NOMO-1 treated with dmso at 0.1 percent for 144 hours (cell line): Measurements from ENCODE around the gene HDAC4.

ENCODE experiments used
- DNase-seq: peaks from one replicate; lab custom pipeline; 2025; ENCODE audit not compliant: unreplicated experiment; lab: John Stamatoyannopoulos, UW

Gene HDAC4

GRCh38 chr2:239116456-239117246, 284.2 kb downstream of the HDAC4 start:
- DNase-seq, result no peak

DNA sequence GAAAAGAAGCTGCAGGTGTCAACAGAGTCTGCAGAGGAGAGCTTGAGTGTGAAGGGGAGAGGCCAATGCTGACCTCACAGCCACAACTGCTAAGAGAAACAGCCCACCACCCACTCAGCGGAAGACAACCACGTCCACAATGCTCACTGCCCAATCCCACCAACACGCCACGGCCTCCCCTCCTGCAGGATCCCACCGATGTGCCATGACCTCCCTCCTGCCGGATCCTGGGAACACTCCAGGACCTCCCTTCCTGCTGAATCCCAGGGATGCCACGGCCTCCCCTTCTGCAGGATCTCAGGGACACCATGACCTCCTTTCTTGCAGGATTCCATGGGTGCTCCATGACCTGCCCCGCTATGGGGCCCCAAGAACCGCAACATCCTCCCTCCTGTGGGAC, 285.2 kb downstream of the HDAC4 start:
- no peak for DNase-seq

DNA sequence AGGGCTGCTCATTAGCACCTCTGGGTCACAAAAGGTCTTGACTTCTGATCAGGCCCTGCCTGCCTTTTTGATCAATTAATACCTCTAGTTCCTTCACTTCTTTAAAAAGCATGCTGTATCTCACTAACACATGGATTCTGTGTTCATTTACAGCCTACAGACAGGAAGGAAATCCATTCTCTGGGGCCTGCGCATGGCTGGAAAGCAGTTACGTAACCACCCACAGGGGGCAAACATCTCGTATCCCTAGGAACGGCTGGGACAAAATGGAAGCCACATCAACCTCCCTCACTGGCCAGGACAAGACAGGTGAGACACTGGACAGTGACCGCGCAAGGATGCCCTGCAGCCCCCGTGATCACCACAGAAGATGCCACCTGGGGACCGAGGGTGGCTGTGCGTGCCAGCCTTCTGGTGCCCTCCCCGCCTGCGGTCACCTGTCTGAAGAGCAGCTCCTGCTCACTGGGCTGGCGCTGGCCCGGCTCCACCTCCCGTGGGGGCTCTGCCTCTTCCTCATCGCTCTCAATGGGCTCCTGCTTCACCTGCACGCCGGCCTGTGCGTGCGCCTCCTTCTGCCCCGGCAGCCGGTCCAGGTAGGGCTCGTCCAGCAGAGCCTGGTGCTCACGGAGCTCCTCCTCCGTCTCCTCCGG, 286.1 kb downstream of the HDAC4 start:
- no peak for DNase-seq

GRCh38 chr2:239114119-239114581, 286.7 kb downstream of the HDAC4 start:
- DNase-seq, result no peak

DNA sequence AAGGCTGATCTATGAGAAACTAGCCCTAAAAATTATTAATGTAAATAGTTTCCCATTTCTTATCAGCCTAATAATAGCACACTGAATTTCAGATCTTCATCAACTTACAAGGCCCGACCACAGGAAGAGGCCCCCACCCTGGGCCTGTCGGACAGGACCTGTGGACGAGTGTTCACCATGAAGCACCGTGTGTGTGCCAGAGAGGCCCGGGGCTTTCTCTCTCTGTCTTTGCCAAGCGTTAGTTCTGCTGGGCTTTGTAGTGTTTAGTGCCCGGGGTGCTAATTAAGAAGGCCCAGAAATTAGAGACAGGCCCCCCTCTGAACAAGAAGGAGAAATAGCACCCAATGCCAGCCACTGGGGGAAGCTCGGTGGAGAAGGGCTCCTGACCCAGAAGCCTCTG, 287.2 kb downstream of the HDAC4 start:
- no peak for DNase-seq

DNA sequence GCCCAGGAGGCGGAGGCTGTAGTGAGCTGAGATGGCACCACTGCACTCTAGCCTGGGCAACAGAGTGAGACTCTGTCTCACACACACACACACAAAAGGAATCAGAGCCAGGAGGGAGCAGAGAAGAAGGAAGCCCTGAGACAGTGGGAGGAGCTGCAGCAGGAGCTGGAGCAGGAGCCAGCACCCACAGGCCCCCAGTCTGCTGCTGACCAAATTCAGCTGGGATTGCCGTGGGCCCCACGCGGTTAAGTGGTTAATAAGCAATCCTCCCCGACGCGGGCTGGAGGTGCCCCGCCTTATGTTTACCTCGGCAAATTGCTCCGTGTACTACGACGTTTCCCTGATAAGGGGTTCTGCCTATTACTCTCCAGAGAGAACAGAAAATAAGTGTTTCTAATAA, 287.6 kb downstream of the HDAC4 start:
- no peak for DNase-seq

DNA sequence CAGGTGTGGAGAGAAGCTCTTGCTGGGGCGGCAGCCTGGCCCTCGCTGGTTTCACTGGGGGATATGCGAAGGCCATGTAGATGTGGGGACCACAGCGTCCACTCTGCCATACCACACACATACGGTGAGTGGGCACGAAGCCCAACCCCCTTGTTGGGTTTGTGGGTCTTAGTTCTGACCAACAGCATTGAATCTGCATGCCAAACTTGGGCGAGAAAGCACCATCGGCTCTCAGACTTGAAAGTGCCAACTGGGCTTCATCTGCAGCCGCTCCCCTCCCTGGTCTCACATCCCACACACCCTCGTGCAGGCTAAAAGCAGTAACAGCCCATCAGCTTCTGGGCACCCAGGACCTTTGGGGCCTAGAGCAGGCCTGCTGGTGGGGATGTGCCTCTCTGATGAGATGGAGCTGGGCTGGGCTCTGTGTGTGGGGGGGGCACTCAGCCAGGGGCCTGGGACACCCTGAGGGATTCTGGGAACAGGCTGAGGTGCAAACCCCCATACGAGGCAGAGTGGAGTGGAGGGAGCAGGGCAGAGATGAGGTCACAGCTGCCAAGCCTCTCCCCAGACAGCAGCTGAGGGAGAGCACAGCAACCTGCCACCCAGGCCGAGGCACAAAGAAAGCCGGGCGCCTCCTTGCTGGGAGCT, 288.6 kb downstream of the HDAC4 start:
- DNase-seq, result no peak

DNA sequence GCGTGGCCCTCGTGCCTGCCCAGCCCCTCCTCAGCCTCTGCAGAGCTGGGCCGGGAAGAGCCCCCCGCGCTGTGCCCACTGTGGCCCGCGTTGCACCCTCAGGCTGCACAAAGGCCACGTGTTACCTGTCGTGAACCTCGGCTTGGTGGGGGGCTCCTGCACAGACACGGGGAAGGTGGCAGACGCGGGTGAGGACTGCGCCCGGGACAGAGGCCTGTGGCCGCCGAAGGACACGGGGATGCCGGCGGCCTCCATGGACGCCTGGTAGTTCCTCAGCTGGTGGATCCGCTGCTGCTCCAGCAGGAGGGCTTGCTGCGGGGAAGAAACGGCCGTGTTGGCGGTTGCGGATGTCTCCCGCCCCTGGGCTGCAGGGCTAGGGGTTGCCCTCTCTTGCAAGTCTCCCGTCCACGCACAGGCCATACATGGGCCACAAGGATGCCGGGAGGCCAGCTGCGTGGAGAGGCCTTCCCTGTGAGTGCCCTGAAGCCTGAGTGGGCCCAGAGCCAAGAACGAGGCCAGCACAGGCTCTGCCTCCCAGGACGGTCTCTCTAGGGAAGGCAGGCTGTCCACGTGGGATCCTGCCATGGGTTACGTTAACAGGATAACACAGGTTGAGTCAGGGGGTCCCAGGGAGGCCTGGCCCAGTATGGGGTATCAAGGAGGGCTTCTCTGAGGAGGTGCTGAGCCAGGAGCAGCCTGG, 289.3 kb downstream of the HDAC4 start:
- no peak for DNase-seq

DNA sequence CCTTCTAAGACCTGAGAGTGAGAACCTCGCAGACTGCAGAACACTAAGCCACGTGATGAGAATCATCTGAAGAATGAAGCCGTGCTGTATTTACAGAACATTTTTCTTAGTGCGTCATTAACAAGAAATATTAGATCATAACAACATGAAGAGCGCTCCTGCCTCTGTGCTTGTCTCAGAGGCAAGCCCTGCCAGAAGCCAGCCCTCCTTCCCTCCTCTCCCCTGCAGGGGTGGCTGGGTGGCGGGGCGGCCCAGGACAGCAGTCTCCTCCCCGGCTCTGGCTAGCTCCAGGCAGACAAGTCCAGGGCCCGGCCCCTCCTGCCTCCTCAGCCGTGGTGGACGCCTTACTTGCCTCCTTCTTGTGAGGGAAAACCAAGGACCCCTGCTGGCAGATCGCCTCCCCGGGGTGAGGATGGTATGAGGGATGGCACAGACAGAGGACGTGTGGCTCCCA, 290.2 kb downstream of the HDAC4 start:
- no peak for DNase-seq

DNA sequence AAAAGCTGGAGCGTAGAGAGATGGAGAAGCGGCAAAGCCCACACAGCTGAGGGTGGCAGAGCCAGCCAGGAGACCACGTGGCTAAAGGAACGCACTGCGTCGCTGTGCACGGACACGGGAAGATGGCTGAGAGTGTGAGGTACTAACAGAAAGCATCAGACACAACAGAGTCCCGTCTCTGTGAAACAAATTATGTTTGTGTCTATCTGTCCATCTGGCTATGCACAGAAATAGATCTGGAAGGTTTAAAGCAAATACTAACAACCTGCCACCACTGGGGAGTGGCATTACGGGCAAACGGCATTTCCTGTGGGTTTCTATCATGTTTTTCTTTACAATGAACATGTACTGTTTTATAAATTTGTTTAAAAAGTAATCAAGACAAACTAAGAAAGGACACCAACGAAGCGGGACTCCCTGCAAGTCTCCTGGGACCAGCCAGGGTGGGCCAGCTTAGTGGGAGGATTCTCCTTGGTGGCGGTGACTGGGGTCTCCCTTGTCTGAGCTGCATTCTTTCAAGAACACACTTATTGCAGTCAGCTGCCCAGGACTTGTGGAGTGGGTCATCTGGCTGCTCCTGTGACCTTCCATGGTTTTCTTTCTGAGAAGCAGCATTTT, 290.8 kb downstream of the HDAC4 start:
- DNase-seq, result no peak

DNA sequence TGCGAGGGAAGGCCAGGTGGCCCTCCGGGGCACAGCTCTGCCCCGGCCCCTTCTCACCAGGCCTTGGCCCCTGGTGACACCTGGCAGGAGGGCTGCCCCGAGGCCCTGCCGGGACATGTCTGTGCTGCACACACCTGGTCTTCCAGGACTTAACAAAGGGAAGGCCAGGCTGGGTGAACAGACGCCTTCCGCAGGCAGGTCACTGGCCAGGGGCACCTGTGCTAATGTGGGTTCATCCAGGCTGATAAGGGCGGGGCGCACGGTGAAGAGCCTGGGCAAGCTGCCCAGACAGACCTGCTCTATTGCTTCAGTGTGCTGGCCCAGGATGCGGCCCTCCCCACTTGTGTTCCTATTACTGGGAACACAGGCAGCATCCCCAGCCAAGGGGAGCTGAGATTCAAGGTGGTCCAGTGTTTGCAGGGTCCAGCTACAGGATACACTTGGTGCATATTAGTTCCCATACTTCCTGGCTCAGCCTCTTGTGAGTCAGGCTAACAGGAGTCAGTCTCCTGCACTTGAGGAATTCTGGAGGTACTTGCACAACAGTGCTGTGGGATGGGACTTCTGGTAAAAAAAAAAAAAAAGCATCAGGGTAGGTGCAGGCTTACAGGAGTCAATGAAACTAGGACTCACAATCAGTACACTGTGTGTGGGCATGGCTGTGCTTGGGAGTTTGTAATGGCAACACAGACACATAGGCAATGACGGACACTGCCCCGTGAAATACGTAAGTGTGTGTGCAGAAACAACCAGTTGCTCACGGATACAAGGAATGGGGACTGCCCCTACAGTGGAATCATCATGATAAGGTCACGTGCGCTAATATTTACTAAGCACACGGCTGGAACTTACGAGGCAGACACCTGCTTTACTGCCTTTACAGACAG, 291.5 kb downstream of the HDAC4 start:
- no peak for DNase-seq

DNA sequence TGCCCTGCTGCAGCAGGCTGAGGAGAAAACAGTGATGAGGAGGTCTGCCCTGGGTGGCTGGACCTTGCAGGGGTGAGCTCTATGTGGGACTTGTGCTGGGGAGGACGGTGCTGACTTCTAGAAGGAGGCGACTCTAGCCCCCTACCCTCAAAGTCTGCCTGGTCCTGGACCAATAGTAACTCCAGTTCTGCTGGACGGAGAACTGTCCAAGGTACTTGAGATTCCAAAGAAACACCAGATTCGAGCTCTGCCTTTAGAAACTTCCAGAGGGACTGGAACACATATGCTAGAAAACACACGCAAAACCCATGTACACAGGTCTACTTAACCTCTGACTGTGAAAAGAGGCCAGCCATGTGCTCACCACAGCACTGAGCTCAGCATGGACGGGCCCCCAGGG, 292.4 kb downstream of the HDAC4 start:
- DNase-seq, result no peak

DNA sequence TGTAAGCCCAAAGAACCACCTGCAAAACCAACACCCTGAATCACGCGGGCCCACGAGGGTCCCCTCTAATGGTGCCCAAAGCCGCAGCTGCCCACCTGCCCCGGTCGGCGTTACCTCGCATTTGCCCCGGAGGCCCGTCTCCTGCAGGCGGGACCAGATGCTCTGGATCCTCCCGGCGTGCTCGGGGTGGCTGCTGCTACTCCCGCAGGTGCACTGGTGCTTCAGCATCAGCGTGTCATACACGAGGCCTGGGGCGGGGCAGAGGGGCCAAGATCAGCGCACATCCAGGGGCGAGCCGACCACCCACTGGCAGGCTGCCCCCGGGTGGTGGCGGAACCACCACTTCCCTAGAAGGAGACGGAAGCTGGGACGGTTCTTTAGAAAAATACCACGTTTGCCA, 292.9 kb downstream of the HDAC4 start:
- DNase-seq, result no peak

DNA sequence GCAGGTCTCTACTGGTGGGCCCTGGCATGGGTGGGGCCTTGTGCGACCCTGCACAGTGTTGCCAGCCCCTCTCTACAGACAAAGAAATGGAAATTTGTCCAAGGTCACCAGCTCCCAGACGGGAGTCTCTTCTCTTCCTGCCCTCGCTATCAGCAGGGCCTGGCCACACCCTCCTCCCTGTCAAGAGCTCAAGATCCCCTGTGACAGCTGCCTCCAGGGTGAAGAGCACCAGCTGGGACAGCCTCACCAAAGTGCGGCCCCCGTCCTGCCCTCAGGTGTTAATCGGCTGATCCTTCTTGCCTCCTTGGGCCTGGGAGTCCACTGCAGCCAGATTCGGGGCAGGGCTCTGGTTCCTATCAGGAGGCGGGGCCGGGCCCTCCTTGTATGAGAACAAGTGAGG, 293.9 kb downstream of the HDAC4 start:
- DNase-seq, result no peak

DNA sequence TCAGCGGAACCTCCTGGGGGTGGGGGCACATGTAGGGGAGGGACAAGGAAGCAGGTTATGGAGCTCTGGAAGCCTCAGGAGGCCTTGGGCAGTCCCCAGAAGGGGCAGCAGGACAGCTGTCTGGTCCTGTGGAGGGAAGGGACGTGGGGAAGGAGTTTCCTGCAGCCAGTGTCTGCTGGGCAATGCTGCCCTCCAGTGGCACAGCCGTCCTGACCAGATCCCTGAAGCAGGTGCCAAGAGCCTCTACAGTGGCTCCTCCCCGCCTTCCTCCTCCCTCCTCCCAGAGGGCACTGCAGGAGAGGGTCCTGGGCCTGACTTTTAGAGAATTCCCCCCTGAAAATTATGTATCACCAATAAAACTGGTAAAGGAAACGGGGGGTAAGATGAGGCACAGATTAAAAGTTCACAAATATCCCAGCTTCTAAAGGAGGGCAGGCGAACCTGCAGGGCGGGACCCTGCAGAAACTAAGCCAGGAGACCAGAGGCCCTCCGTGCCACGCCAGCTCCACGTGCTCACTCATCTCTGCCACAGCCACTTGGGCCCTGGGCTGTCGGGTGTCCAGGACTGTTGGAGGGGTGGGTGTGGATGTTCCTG, 294.4 kb downstream of the HDAC4 start:
- no peak for DNase-seq

GRCh38 chr2:239105234-239105633, 295.6 kb downstream of the HDAC4 start:
- no peak for DNase-seq

- no peak for DNase-seq
These were observed 296.0 kb downstream of the HDAC4 start for GRCh38 chr2:239104800-239105199.

DNA sequence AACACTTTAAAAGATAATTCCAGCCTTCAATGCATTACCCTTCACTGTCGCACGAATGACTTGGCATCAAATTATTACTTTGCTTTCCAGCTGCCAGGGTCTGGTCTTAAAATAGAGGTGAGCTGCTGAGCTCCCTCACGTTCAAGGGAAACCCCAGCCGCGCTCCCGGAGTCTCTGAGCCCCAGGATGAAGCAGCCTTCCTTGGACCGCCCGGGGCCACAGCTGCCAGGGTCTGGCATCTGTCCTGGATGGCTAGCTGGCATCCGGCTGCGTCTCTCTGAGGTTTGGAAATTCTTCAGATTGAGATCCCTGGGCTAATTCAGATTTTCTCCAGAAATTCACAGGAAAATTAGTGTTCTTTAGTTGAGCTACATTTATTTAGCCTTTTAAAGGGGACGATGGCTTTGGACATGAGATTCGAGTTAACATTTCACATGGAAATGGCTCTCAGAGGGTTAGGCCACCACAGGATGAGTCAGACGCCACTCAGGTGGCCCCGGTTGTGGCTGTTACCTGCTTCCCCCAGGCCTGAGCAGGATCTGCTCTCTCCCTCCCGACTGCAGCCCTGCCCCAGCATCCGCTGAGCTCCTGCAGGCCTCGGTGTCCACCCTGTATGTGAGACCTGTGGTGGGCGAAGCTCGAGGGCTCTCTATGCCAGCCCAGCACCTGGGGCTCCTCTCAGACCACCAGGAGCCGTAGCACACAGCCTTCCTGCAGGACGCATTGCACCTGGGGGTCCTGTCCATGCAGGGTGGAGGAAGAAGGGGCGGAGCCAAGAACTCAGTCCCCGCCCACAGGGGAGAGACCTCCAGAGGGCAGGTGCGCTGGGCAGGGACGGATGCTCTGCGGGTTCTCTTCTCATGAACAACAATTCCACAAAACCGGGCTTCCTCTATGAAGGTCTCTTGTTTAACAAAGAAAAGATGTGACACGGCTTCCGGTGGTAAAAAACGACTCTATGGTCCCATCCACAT, 297.4 kb downstream of the HDAC4 start:
- no peak for DNase-seq
